GM12875 (cell line): ENCODE results near the gene TEC.
"Not testable (repeated sequence)": the region's sequence is repeated elsewhere in the genome, so short reads cannot be mapped to it uniquely, and the experiment has no call there.

Source experiments
- H3K4me3 ChIP-seq: one replicate; pipeline ENCODE4 v1.5.1; 2011; ENCODE audit warnings: low read depth, low read length, control low read depth
- TF ChIP-seq, protein P1 (sequence below): IDR thresholded peaks from 2 replicates; pipeline ENCODE4 v1.5.1; 2011; ENCODE audit warnings: low read depth, mild to moderate bottlenecking, control low read depth, inconsistent platforms, low read length, moderate library complexity, borderline replicate concordance; ENCODE audit not compliant: insufficient read depth

The TEC gene

DNA sequence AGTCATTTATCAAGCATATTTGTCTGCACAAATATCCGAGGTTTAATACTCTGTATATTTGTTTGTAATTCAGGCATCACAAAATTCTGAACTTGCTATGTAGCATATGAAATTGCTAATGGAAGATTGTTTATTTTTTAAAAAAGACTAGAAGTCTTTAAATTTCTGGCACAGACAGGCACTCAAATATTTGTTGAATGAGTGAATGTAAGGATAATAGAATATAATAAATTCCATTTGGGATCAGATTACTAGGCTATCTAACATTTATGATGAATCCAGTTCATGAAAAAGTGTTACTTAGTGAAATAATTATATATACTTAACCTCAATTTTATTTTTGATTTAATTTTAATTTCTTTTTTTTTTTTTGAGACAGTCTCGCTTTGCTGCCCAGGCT is 30.4 kb upstream of the TEC start:
- TF ChIP-seq, protein P1, sequence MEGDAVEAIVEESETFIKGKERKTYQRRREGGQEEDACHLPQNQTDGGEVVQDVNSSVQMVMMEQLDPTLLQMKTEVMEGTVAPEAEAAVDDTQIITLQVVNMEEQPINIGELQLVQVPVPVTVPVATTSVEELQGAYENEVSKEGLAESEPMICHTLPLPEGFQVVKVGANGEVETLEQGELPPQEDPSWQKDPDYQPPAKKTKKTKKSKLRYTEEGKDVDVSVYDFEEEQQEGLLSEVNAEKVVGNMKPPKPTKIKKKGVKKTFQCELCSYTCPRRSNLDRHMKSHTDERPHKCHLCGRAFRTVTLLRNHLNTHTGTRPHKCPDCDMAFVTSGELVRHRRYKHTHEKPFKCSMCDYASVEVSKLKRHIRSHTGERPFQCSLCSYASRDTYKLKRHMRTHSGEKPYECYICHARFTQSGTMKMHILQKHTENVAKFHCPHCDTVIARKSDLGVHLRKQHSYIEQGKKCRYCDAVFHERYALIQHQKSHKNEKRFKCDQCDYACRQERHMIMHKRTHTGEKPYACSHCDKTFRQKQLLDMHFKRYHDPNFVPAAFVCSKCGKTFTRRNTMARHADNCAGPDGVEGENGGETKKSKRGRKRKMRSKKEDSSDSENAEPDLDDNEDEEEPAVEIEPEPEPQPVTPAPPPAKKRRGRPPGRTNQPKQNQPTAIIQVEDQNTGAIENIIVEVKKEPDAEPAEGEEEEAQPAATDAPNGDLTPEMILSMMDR: no peak
- H3K4me3 ChIP-seq: no peak overlapping the region

DNA sequence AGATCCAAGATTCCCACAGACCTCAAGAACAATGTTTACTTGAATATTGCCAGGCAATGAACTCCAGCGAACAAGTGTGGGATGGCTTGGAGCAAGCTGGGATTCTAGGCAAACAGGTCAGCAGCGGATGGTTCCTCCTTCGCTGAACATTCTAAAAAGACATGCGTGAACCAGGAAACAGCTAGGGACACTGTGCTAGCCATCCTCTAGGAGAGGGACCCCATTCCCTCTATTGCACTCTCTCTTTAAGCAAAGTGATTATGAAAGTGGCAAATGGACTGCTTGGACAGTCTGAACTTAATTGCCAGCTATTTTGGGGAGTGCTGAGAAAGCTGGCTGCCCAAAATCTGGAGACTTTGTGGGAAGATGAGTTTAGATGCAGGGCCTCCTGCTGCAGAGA is 29.9 kb upstream of the TEC start:
- H3K4me3 ChIP-seq: no peak overlapping the region
- TF ChIP-seq, protein P1: no peak

GRCh38 chr4:48297256-48297846 is 27.7 kb upstream of the TEC start:
- no peak overlapping the region for H3K4me3 ChIP-seq
- TF ChIP-seq, protein P1: no peak

- TF ChIP-seq, protein P1: 0 out of 2 replicates have a peak, but pooled peaks have one; percentile 5
- H3K4me3 ChIP-seq: no peak overlapping the region
Observed at GRCh38 chr4:48296365-48296764, 26.7 kb upstream of the TEC start.

DNA sequence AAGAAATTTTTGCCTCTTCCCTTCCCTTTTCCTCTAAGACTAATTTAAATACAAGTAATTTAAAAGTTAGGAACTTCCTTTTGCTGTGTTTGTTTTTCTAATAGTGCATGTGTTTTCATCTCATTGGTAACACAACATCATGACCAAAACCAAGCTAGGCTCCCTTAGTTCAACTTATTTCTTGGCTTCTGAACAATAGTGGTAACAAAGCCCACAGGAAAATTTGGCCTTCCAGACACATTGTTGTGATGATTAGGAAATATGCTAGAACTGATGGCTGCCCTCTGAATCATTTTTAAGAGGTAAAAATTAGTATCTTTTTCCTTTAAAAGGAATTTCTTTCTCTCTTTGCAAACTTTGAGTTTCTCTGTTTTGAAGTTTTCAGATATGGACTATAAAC is 25.5 kb upstream of the TEC start:
- TF ChIP-seq, protein P1: no peak
- no peak overlapping the region for H3K4me3 ChIP-seq

GRCh38 chr4:48292218-48292790 is 22.7 kb upstream of the TEC start:
- H3K4me3 ChIP-seq: not testable (repeated sequence)

- TF ChIP-seq, protein P1: peak; percentile 67
Observed at GRCh38 chr4:48290146-48290772, 20.6 kb upstream of the TEC start.

GRCh38 chr4:48286060-48286459 is 16.4 kb upstream of the TEC start:
- not testable (repeated sequence) for H3K4me3 ChIP-seq

More at GRCh38 chr4:48290146-48290772, 20.6 kb upstream of the TEC start:
- no peak overlapping the region for H3K4me3 ChIP-seq

GRCh38 chr4:48285640-48286039 is 16.0 kb upstream of the TEC start:
- H3K4me3 ChIP-seq: not testable (repeated sequence)
